HG02870 (cell line): Measurements from ENCODE around the gene RHOT1.
"Not testable (repeated sequence)": the region's sequence is repeated elsewhere in the genome, so short reads cannot be mapped to it uniquely, and the experiment has no call there.

Experiments
- ATAC-seq: cut with Tn5 transposase; IDR thresholded peaks from one replicate; pipeline ENCODE4 v1.9.1; 2021; ENCODE audit warnings: mild to moderate bottlenecking, moderate library complexity; ENCODE audit not compliant: unreplicated experiment

The RHOT1 gene

DNA sequence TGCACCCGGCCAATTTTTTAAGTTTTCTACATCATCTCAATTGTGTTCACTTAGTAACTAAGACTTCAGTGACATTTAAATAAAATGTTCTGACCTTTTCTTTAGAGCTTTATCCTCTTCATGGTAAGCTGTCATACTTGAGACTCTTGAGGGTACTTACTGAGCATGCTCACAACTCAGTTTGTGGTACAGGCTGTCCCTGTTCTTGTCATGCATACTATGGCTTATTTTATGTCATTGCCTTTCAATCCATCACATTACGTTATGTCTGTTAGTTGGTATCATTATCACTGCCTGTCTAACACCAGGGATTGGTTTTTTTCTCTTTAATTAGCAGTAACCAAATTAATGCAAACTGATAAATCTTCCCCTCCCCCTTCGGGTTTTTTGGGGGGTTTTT, 81.4 kb downstream of the RHOT1 start:
- ATAC-seq, result no peak

- no peak for ATAC-seq
Measured at GRCh38 chr17:32226886-32227285, 84.6 kb downstream of the RHOT1 start.

DNA sequence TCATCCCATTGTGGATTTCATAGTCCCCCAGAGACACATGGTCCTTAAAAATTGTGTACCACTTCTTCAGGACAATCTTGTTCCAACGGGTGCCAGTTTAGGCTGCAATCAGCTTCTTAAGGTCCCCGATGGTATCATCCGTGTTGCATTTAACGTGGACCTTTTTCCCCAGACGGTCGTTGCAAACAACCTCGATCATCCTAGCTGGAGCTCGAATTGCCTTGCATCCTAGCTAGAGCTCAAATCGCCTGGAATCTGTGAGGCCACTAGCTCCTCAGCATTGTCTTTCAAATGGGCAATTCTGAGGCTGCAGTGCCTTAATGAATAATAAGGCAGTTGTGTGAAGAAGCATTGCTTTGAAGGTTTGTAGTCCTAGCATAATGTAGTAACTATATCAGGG, 85.6 kb downstream of the RHOT1 start:
- no peak for ATAC-seq

GRCh38 chr17:32235588-32235987, 93.3 kb downstream of the RHOT1 start:
- ATAC-seq, result no peak

DNA sequence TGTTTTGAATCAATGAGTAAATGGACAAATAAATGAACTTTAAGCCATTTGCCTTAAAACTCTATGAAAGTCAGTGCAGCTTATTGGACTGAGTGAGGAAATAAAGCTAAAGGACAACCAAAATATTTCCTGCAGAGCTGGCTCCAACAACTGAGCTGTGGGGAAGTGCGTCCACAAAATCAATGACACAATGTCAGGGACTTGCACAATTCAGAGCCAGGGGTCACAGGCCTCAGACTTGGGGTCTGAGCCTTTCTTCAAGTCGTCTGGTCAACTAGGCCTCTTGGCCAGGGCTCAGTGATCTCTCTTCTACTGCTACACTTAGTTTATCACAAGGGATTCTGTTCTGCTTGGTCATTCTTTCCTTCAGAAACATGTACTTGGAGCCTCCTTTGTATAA, 97.2 kb downstream of the RHOT1 start:
- no peak for ATAC-seq

DNA sequence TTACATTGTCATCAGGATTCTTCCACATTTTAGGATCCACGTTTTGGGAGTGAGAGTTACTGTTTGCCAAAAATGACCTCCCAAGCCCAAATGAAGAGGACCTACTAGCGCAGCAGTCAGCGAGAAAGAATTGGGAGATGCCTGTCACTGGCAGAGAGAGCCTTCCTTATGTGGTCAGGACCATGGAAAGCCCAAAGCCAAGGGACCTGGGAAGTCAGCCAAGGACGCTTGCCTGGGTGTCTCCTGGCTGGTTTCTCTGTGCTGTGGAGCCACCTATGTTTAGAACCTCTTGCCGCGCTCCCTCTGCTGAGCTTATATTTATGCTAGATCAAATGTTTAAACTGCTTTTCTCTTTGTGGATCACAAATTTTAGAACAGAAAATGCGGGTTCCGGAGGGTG, 98.4 kb downstream of the RHOT1 start:
- ATAC-seq, result no peak

GRCh38 chr17:32241640-32242039, 99.3 kb downstream of the RHOT1 start:
- ATAC-seq, result no peak

DNA sequence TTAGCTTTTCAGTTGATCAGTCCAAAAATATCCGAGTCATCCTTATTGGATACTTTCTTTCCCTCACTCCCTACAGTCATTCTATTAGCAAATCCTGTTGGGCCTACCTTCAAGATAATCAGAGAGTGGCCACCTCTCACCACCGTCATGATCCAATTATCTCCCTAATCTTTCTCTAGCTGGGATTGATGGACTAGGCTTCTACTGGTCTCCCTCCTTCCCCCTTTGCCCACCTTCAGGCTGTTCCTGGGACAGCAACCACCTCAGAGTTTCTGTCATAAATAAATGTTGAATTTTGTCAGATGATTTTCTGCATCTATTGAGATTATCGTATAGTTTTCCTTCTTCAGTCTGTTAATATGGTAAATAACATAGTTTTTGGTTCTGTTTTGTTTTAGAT, 107.2 kb downstream of the RHOT1 start:
- ATAC-seq, result no peak

DNA sequence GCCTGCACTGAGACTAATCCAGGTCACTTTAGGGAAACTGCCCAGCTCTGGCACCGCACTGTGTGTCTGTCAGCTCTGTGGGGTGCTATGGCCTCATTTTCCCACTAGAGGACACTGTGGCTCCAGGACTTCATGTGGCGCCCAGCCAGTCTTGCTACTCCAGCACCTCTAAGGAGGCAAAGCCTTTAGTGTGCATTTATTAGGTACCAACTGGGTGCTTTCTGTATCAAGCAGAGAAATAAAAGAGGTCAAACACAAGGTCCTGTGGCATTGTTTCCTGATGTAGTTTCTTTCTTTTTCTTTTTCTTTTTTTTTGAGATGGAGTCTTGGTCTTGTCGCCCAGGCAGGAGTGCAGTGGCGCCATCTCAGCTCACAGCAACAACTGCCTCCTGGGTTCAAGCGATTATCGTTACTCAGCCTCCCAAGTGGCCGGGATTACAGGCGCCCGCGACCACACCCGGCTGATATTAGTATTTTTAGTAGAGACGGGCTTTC, 110.9 kb downstream of the RHOT1 start:
- ATAC-seq, result no peak

GRCh38 chr17:32256012-32256700, 113.9 kb downstream of the RHOT1 start:
- no peak for ATAC-seq

GRCh38 chr17:32256701-32257019, 114.4 kb downstream of the RHOT1 start:
- ATAC-seq, result no peak

DNA sequence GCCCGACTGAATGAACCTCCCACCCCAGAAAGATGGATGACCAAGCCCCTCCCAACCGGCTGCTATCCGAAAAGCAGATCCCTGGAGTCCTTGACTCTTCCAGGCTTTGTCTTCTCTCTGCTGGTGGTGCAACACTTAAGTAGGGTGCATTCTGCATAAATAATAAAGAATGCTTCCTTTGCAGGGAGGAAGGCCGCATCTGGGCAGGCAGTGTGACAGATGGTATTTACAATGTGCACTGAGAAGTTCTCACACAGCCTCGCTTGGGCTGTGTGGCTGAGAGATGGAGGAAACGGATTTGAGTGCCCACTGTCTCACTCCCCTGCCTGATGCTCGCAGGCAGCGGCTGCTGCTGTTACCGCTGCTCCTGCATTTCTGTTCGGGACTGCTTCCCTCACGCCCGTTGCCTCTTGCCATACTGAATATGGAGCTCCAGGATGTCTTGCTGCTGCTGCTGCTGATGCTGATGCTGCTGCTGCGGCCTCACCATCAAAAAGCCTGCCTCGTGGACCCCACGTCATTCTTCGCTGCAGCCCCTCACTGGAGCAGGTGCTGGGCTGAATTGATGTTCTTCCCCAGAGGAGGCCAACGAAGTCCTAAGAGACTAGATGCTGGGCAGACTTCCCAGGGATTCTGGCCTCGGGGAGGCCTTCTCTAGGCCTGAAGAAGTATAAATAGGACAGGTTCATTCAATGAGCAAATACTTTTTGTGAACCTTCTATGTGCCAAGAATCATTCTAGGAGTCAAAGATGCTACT, 116.3 kb downstream of the RHOT1 start:
- ATAC-seq, result no peak

DNA sequence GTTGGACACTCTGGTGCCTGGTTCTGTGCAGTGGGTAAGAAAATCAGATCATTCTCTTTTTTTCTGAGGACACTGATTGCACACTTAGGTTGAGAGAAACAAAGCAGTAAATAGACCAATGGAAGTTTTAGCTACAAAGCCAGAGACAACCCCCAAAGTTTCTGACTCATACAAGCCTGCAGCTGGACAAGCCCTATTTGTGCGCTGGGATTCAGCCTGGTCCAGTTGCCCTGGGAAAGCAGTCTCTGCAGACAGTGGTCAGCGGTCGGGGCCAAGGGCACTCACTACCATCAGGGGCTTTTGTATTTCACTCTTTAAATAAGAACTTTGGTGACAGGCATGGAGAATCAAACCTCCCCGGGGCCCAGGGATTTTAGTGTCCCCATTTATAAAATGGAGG, 117.3 kb downstream of the RHOT1 start:
- ATAC-seq, result no peak

- no peak for ATAC-seq
Measured at GRCh38 chr17:32261417-32261736, 119.1 kb downstream of the RHOT1 start.

- no peak for ATAC-seq
Measured at GRCh38 chr17:32261936-32262510, 119.7 kb downstream of the RHOT1 start.

- ATAC-seq, result not testable (repeated sequence)
Measured at GRCh38 chr17:32263515-32263914, 121.2 kb downstream of the RHOT1 start.

DNA sequence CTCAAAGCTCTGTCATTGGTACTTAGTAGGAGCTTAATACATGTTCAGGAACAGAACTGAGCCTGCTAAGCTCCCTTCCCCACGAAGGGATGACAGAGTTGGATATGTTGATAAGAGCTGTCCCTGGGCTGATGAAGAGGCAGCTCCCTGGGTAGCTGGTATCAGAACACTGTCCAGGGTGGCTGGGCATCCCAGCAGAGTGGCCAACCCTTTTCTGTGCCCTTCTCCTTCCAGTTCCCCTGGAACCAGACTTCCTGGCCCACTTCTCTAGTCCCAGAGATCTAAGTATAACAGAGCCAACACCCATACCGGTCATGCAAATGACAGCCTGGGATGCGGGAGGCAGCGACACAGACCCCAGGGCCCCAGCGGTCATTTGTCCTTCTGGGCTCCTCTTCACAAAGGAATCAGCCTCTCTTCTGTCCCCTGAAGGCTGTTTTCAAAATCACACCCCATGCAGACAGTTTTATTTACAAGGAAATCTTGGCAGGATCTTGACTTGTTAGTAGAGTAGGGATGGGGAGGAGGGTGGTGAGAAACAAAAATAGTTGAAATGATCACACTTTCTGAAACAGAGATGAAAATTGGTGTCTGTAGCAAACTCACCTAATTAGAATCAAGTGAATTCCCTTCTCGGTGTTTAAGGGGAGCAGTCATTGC, 122.0 kb downstream of the RHOT1 start:
- no peak for ATAC-seq

- ATAC-seq, result no peak
Measured at GRCh38 chr17:32264823-32265191, 122.5 kb downstream of the RHOT1 start.

GRCh38 chr17:32265192-32265923, 123.1 kb downstream of the RHOT1 start, which contains the start of gene RHBDL3:
TSS of gene RHBDL3 (plus strand) at chr17:32265832. CDS start at chr17:32266190, 358 bp downstream.
- ATAC-seq, result no peak

GRCh38 chr17:32266051-32266388, 123.7 kb downstream of the RHOT1 start:
- no peak for ATAC-seq
